ENCODE measurements around the gene OR2B6.

The OR2B6 gene

GRCh38 chr6:28005152-28005890, 48.3 kb downstream of the OR2B6 start:
- H3K4me3 ChIP-seq: no peak overlapping the region
- TF ChIP-seq CTCF (IDR thresholded peaks at IDR 0.05): no peak
- no peak for DNase-seq (ENCODE audit: low spot score)
- no peak overlapping the region for H3K27ac ChIP-seq

- TF ChIP-seq CTCF (IDR thresholded peaks at IDR 0.05): no peak
- Histone ChIP-seq H3K27ac (no peak overlapping the region), H3K4me3 (no peak overlapping the region)
- DNase-seq (ENCODE audit: low spot score): no peak
These were observed 48.9 kb downstream of the OR2B6 start for GRCh38 chr6:28005975-28006374.
